Smooth muscle cell (in vitro differentiated cells): Measurements from ENCODE around the gene EHBP1L1. TPM values are rescaled to one million over a fixed set of nuclear protein-coding genes. Genes with fewer than 3 reads are reported as not detected.

Source experiments
- DNase-seq: peaks from one replicate; lab custom pipeline; 2025; ENCODE audit not compliant: unreplicated experiment; lab: John Stamatoyannopoulos, UW
- H2AFZ ChIP-seq: fragments of 200-600 bp; sonication (generic); 2 replicates; pipeline ENCODE4 v1.6.0; 2016; ENCODE audit warnings: antibody characterized with exemption, low read depth, mild to moderate bottlenecking
- H3F3A ChIP-seq: fragments of 200-600 bp; sonication (generic); 2 replicates; pipeline ENCODE4 v1.6.0; 2017; ENCODE audit warnings: antibody characterized with exemption, low read depth
- H3K27ac ChIP-seq: fragments of 200-600 bp; sonication (generic); 2 replicates; pipeline ENCODE4 v1.5.1; 2016; ENCODE audit warnings: low read depth, mild to moderate bottlenecking
- H3K27me3 ChIP-seq: fragments of 200-600 bp; sonication (generic); 2 replicates; pipeline ENCODE4 v1.6.1; 2016; ENCODE audit warnings: low read depth, mild to moderate bottlenecking
- H3K36me3 ChIP-seq: fragments of 200-600 bp; sonication (generic); 2 replicates; pipeline ENCODE4 v1.5.1; 2016; ENCODE audit warnings: low read depth
- H3K4me1 ChIP-seq: fragments of 200-600 bp; sonication (generic); 2 replicates; pipeline ENCODE4 v1.5.1; 2016; ENCODE audit warnings: low read depth
- H3K4me2 ChIP-seq: fragments of 200-600 bp; sonication (generic); 2 replicates; pipeline ENCODE4 v1.6.0; 2016; ENCODE audit warnings: mild to moderate bottlenecking
- H3K4me3 ChIP-seq: fragments of 200-600 bp; sonication (generic); 2 replicates; pipeline ENCODE4 v1.5.1; 2016; ENCODE audit warnings: mild to moderate bottlenecking
- H3K79me2 ChIP-seq: fragments of 200-600 bp; sonication (generic); 2 replicates; pipeline ENCODE4 v1.6.0; 2016; ENCODE audit warnings: low read depth, mild to moderate bottlenecking
- H3K9ac ChIP-seq: fragments of 200-600 bp; sonication (generic); 2 replicates; pipeline ENCODE4 v1.6.0; 2016; ENCODE audit warnings: low read depth
- H3K9me3 ChIP-seq: fragments of 200-600 bp; sonication (generic); replicated peaks from 2 replicates; pipeline ENCODE4 v1.5.1; 2016; ENCODE audit warnings: low read depth
- H4K20me1 ChIP-seq: fragments of 200-600 bp; sonication (generic); 2 replicates; pipeline ENCODE4 v1.6.0; 2016; ENCODE audit warnings: low read depth
- WGBS: methylation state at CpG from one replicate; pipeline ENCODE4 v1.1.7; 2016; ENCODE audit warnings: low lambda C conversion rate; 5-methylcytosine and 5-hydroxymethylcytosine counted together
- polyA plus RNA-seq: library from polyadenylated mRNA; unstranded; fragments of >200 nt; fragmentation: Nextera tagmentation; extraction: Ambion mirVana; gene quantifications from 2 replicates; pipeline ENCODE4 v1.2.1, GENCODE V29; 2016
- total RNA-seq: library from RNA; depleted of rRNA; stranded (reverse); fragments of >200 nt; gene quantifications from 2 replicates; pipeline ENCODE4 v1.2.3, GENCODE V29; 2014
- TF ChIP-seq, protein P1 (sequence below): fragments of 200-600 bp; sonication (generic); IDR thresholded peaks from 2 replicates; pipeline ENCODE4 v1.5.1; 2017; ENCODE audit warnings: borderline replicate concordance, mild to moderate bottlenecking, antibody characterized with exemption; ENCODE audit not compliant: insufficient read depth, poor library complexity, severe bottlenecking

Gene EHBP1L1
- total and polyA plus RNA-seq, 2 experiments from 2014 or later: 5.1 to 29.5 TPM

DNA sequence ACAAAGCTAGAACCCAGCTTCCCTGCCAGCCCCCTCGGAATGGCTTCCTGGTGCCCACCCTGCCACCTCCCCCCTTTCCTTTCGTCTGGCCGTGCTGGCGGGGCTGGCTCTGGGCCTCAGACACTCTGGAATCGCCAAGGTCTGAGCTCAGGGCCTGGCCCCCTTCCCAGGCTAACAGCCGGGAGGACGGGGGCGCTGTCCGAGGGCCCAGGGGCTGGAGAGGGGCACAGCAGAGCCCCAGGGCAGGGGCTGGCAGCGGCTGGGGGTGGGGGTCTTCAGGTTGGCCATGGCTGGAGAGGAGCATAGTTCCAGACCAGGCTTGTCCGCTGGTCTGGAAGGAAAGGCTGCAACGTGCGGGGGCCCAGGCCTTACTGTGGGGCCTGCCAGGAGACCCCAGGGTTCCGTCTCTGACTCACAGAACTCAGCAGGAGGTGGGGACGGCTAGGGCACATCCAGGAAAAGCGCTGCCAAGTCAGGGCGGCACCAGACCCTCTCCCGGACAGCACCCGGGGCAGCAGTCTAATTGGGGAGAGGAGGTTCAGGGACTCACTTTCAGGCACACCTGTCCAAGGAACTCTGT lies 16.8 kb upstream of the EHBP1L1 start:
- H2AFZ ChIP-seq: peak overlapping the region; percentile 69
- peaks cover 20% of the 10 kb centered on the region for H3K4me1 ChIP-seq
- H3K79me2 ChIP-seq: peaks cover 5% of the 10 kb centered on the region
- TF ChIP-seq, protein P1, sequence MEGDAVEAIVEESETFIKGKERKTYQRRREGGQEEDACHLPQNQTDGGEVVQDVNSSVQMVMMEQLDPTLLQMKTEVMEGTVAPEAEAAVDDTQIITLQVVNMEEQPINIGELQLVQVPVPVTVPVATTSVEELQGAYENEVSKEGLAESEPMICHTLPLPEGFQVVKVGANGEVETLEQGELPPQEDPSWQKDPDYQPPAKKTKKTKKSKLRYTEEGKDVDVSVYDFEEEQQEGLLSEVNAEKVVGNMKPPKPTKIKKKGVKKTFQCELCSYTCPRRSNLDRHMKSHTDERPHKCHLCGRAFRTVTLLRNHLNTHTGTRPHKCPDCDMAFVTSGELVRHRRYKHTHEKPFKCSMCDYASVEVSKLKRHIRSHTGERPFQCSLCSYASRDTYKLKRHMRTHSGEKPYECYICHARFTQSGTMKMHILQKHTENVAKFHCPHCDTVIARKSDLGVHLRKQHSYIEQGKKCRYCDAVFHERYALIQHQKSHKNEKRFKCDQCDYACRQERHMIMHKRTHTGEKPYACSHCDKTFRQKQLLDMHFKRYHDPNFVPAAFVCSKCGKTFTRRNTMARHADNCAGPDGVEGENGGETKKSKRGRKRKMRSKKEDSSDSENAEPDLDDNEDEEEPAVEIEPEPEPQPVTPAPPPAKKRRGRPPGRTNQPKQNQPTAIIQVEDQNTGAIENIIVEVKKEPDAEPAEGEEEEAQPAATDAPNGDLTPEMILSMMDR: no peak
- H3K9me3 ChIP-seq: no peaks in the 10 kb centered on the region
- WGBS: 77% methylated on average over 16 of the region's 19 CpGs
- peak overlapping the region; percentile 96 for H3K4me2 ChIP-seq
- peak overlapping the region; percentile 75 for H3K27ac ChIP-seq
- no peaks in the 10 kb centered on the region for H3K27me3 ChIP-seq
- peak overlapping the region; percentile 64 for H3K9ac ChIP-seq
- DNase-seq: no peak
- H4K20me1 ChIP-seq: peaks cover 10% of the 10 kb centered on the region
- peaks cover 43% of the 10 kb centered on the region for H3F3A ChIP-seq
- peak overlapping the region; percentile 63 for H3K4me3 ChIP-seq
- H3K36me3 ChIP-seq: no peaks in the 10 kb centered on the region

DNA sequence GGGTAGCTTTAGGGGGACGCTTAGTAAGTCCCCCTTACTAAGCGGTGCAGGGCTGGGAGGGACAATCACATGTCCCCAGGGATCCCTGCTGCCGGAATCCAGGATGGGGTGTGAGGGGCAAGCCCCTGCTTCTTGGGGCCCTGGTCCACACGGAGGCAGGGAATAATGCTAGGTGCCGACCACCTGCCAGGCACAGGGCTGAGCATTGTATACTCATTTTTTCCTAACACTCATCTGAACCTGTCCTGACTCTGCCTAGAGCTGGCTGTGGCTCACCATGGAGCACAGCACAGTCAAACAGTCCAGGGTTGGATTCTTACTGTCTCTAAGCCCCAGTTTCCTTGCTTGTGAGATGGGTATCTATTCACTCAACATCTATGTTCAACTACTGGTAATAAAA lies 16.3 kb upstream of the EHBP1L1 start:
- Histone ChIP-seq H3K27ac (peak overlapping the region; percentile 75), H3K9ac (no peak overlapping the region), H3K27me3 (no peaks in the 10 kb centered on the region), H3K79me2 (peaks cover 5% of the 10 kb centered on the region), H3K9me3 (no peaks in the 10 kb centered on the region), H3K4me2 (peak overlapping the region; percentile 30), H3K4me3 (no peak overlapping the region), H4K20me1 (peaks cover 6% of the 10 kb centered on the region), H3K4me1 (peaks cover 20% of the 10 kb centered on the region), H2AFZ (no peak overlapping the region), H3F3A (peaks cover 43% of the 10 kb centered on the region), H3K36me3 (no peaks in the 10 kb centered on the region)
- DNase-seq: no peak
- WGBS: 85% methylated on average over 5 of the region's 5 CpGs
- TF ChIP-seq, protein P1: no peak

DNA sequence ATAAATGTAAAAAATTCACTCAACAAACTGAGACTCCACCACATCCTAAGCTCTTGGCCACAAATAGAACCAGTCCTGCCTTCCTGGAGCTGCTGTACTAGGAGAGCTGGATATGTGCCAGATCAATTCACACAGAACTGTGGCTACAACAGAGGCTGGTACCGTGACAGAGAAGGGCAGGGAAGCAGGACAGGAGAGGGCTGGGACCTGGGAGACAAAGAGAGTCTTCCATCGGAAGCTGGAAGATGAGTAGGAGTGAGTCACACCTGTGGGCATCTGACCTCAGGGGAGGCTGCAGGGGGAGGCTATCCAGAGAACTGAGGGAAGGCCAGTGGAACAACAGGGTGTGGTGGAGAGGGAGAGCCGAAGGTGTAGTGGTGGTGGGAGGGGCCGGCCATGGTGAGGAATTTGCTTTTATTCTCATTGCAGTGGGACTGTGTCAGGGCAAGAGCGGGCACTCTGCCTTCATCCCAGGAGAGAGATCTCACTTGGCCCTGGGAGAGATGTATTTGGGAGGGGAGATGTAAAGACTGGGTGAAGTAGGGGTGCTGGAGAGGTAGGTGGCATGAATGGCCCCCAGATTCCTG lies 15.8 kb upstream of the EHBP1L1 start:
- H3K4me2 ChIP-seq: peak overlapping the region; percentile 30
- H3K36me3 ChIP-seq: no peaks in the 10 kb centered on the region
- 36% methylated on average over 5 of the region's 5 CpGs for WGBS
- peaks cover 43% of the 10 kb centered on the region for H3F3A ChIP-seq
- H3K9ac ChIP-seq: no peak overlapping the region
- H3K4me3 ChIP-seq: no peak overlapping the region
- H3K27me3 ChIP-seq: no peaks in the 10 kb centered on the region
- peak overlapping the region; percentile 75 for H3K27ac ChIP-seq
- peaks cover 20% of the 10 kb centered on the region for H3K4me1 ChIP-seq
- H3K9me3 ChIP-seq: no peaks in the 10 kb centered on the region
- H4K20me1 ChIP-seq: peaks cover 6% of the 10 kb centered on the region
- H2AFZ ChIP-seq: no peak overlapping the region
- TF ChIP-seq, protein P1: no peak
- H3K79me2 ChIP-seq: peaks cover 5% of the 10 kb centered on the region
- DNase-seq: no peak
